ENCODE measurements around the gene APRT. TPM values are rescaled to one million over a fixed set of nuclear protein-coding genes. Genes with fewer than 3 reads are reported as not detected.

APRT gene
- total and polyA plus RNA-seq, 9 of the 15 experiments (the other 6 are each of a cell fraction or from before 2014, with no cell fraction given) = 41.7 to 409 (median 146) TPM

DNA sequence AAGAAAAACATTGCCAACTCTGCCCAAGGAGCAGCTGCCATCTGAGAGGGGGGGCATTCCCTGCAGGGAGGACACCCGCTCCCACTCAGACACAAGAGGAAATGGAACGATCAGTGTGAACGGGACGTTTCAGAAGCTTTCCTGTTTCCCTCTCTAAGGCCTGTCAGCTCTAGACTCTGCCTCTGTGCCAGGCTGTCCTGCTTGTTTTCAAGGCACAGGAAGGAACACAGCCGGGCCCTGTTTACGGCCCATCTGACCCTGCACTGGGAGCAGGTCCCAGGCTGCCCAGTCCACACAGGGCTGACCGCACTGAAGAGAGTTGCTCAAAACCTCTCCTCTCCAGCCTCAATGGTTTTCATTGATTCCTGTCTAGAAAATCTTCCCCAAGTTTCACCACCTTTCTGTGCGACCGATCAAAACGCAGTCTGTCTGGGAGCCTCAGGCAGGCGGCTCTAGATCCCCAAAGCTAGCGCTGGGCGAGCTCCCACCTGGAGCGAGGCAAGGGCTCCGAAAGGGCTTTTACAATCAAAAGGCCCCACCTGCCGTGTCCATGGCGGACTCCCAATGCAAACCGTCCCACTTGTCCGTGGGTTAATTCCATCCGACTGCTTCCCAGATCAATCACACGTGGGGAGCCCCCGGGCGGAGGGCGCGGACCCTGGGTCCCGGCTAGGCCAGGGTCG lies 28.2 kb downstream of the APRT start (continued):
- TF ChIP-seq PKNOX1 (IDR thresholded peaks at IDR 0.05) (no peak), SAP30 (IDR thresholded peaks at IDR 0.05; ENCODE audit: borderline replicate concordance, insufficient read depth, low read depth, low read length, poor library complexity, severe bottlenecking) (peak; percentile 49), ELF1 (tag; IDR thresholded peaks at IDR 0.05) (no peak), SMARCE1 (IDR thresholded peaks at IDR 0.05) (no peak; the same call in none of the 2 replicates), MCM2 (IDR thresholded peaks at IDR 0.05; ENCODE audit: low read depth) (no peak), IRF2 (CRISPR knock-in tag; IDR thresholded peaks at IDR 0.05) (no peak), CHD2 (IDR thresholded peaks at IDR 0.05; ENCODE audit: low read depth, low read length) (0 out of 2 replicates have a peak, but pooled peaks have one; percentile 24), ILK (tag; IDR thresholded peaks at IDR 0.05; ENCODE audit: borderline replicate concordance, low read depth) (no peak), MYC (IDR thresholded peaks at IDR 0.05; ENCODE audit: low read depth, low read length) (0 out of 2 replicates have a peak, but pooled peaks have one; percentile 7), MYC (CRISPR knock-in tag; IDR thresholded peaks at IDR 0.05; ENCODE audit: borderline replicate concordance, low read depth) (no peak), PTTG1 (tag; IDR thresholded peaks at IDR 0.05; ENCODE audit: low read depth) (no peak), TCF7 (IDR thresholded peaks at IDR 0.05; ENCODE audit: borderline replicate concordance) (no peak), CEBPG (CRISPR knock-in tag; IDR thresholded peaks at IDR 0.05) (no peak), CEBPG (tag; conservative IDR thresholded peaks at IDR 0.05 in 1 of 2, IDR thresholded peaks at IDR 0.05 in 1 of 2) (no peak), C11orf30 (IDR thresholded peaks at IDR 0.05; ENCODE audit: low read depth) (no peak), JUND (IDR thresholded peaks at IDR 0.05; ENCODE audit: borderline replicate concordance, low read depth, low read length) (no peak), JUND (tag; IDR thresholded peaks at IDR 0.05; ENCODE audit: borderline replicate concordance, low read depth, low read length) (no peak), NR2F6 (CRISPR knock-in tag; IDR thresholded peaks at IDR 0.05) (no peak)
- TF ChIP-seq, protein P1, sequence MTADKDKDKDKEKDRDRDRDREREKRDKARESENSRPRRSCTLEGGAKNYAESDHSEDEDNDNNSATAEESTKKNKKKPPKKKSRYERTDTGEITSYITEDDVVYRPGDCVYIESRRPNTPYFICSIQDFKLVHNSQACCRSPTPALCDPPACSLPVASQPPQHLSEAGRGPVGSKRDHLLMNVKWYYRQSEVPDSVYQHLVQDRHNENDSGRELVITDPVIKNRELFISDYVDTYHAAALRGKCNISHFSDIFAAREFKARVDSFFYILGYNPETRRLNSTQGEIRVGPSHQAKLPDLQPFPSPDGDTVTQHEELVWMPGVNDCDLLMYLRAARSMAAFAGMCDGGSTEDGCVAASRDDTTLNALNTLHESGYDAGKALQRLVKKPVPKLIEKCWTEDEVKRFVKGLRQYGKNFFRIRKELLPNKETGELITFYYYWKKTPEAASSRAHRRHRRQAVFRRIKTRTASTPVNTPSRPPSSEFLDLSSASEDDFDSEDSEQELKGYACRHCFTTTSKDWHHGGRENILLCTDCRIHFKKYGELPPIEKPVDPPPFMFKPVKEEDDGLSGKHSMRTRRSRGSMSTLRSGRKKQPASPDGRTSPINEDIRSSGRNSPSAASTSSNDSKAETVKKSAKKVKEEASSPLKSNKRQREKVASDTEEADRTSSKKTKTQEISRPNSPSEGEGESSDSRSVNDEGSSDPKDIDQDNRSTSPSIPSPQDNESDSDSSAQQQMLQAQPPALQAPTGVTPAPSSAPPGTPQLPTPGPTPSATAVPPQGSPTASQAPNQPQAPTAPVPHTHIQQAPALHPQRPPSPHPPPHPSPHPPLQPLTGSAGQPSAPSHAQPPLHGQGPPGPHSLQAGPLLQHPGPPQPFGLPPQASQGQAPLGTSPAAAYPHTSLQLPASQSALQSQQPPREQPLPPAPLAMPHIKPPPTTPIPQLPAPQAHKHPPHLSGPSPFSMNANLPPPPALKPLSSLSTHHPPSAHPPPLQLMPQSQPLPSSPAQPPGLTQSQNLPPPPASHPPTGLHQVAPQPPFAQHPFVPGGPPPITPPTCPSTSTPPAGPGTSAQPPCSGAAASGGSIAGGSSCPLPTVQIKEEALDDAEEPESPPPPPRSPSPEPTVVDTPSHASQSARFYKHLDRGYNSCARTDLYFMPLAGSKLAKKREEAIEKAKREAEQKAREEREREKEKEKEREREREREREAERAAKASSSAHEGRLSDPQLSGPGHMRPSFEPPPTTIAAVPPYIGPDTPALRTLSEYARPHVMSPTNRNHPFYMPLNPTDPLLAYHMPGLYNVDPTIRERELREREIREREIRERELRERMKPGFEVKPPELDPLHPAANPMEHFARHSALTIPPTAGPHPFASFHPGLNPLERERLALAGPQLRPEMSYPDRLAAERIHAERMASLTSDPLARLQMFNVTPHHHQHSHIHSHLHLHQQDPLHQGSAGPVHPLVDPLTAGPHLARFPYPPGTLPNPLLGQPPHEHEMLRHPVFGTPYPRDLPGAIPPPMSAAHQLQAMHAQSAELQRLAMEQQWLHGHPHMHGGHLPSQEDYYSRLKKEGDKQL (CRISPR knock-in tag; IDR thresholded peaks at IDR 0.05; ENCODE audit: borderline replicate concordance) = no peak
